MG63 (cell line): Measurements from ENCODE around the gene OSTF1. TPM values are rescaled to one million over a fixed set of nuclear protein-coding genes. Genes with fewer than 3 reads are reported as not detected.

Experiments used
- DNase-seq: peaks from one replicate; pipeline ENCODE4 v3.0.0-alpha.2; 2020
- H3K27me3 ChIP-seq: fragments of 250-450 bp; sonication (Bioruptor Pico); 2 replicates; pipeline ENCODE4 v1.5.1; 2020; ENCODE audit warnings: mild to moderate bottlenecking, moderate library complexity
- H3K36me3 ChIP-seq: fragments of 250-450 bp; sonication (Bioruptor Pico); 2 replicates; pipeline ENCODE4 v1.5.1; 2020; ENCODE audit warnings: mild to moderate bottlenecking, moderate library complexity
- H3K4me3 ChIP-seq: fragments of 250-450 bp; sonication (Bioruptor Pico); 2 replicates; pipeline ENCODE4 v1.5.1; 2020; ENCODE audit warnings: mild to moderate bottlenecking, moderate library complexity
- H3K9me3 ChIP-seq: fragments of 250-450 bp; sonication (Bioruptor Pico); 2 replicates; pipeline ENCODE4 v1.5.1; 2020; ENCODE audit warnings: mild to moderate bottlenecking, moderate library complexity
- total RNA-seq: library from RNA; depleted of rRNA; stranded (reverse); fragments of >200 nt; shearing (Covaris generic); gene quantifications from 2 replicates; pipeline ENCODE4 v1.2.3, GENCODE V29; 2014; ENCODE audit warnings: low replicate concordance; rRNA removed

OSTF1 gene
- total RNA-seq, 1 experiment from 2014 or later, result 18.6 TPM

DNA sequence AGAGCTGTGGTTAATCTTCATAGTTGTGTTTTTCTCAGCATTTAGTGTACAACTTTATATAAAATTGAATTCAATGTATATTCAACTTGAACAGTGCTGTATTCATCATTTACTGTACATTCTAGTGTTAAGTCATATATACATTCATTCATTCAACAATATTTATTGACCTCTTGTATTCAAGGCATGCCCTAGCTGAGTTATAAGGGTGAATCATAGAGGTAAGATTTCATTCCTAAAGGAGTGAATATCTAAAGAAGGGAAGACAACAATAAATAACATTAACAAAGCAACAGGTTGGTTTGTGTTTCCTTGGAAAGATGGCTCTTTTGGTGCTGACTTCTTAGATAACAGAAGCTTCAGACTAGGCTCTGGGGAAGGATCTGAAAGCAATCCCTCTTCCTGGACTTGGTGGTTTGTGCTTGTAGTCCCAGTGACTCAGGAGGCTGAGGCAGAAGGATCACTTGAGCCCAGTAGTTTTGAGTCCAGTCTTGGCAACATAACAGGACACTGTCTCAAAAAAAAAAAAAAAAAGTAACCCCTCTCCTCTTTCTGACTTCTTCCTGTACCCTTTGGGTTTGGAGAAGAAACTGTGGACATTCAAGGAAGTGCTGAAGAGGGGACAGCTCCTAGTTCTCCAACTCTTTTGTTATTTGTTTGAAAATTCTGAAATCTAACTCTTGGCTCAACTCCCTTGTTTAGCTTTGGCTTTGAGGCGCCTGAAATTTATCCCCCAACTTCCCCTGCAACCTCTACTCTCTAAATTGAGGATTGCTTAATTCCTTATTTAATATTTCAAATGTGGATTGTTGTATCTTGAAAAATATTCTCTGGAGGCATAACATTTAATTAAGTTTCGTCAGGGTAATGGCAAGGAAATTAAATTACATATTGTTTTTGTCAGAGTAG, 80.2 kb downstream of the OSTF1 start:
- H3K4me3 ChIP-seq, result no peak overlapping the region

DNA sequence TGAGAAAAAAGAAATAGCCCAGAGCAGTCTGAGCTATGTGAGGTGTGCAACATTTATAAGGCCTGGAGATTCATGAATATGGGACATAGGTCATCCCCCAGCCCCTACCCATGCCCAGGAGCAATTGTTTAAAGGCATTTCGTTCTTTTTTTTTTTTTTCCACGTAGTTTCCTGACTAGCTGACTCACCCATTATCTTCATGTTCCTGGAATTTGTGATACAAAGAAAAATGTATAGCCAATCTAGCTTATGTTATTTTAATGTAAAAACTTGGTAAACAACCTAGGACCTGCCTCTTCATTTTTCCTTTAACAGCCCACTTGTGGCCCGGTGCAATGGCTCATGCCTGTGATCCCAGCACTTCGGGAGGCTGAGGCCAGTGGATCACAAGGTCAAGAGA, 81.3 kb downstream of the OSTF1 start:
- Histone ChIP-seq H3K9me3 (no peaks in the 10 kb centered on the region), H3K27me3 (no peaks in the 10 kb centered on the region), H3K36me3 (no peaks in the 10 kb centered on the region), H3K4me3 (no peak overlapping the region)
- no peak for DNase-seq

More for the DNA sequence above, 80.2 kb downstream of the OSTF1 start:
- H3K36me3 ChIP-seq, result no peaks in the 10 kb centered on the region
- no peak for DNase-seq
- no peaks in the 10 kb centered on the region for H3K27me3 ChIP-seq
- no peaks in the 10 kb centered on the region for H3K9me3 ChIP-seq

DNA sequence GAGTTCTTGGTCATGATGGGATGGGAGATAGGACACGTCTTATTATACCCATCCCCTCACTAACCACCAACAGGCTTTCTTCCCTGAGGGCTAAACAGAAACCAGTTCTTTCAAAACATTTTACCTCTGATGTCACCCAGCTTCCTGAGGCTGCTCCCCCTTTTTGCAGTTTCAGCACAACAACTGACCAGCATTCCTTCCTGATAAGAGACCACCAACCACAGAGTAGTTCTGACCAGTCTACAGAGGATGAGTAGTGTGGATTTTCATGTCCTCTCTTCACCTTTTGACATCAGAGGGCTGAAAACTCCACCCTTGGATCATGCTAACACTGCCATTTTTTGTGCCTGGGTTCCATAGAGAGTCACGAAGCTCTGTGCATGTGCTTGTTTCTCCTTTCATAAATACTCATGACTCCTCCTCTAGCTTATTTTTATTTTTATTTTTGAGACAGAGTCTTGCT, 82.6 kb downstream of the OSTF1 start:
- DNase-seq, result no peak
- H3K9me3 ChIP-seq, result no peaks in the 10 kb centered on the region
- H3K36me3 ChIP-seq, result no peaks in the 10 kb centered on the region
- H3K4me3 ChIP-seq, result no peak overlapping the region
- H3K27me3 ChIP-seq, result no peaks in the 10 kb centered on the region

DNA sequence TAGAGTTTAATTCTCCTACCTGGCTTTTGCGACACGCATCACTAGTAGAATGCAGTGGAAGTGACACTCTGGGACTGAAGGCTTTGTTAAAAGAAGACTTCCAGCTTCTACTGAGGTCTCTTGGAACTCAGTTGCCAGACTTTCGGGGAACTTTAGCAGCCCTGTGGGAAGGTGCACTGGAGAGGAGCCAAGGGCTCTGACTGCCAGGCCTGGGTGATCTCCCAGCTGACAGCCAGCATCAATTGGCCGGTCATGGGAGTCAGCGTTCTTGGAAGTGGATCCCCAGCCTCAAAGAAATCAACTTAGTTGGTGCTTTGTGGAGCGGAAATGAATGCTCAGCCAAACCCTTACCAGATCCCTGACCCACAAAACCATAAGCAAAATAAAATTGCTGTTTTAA, 87.1 kb downstream of the OSTF1 start:
- DNase-seq, result no peak
- no peaks in the 10 kb centered on the region for H3K27me3 ChIP-seq
- H3K4me3 ChIP-seq, result no peak overlapping the region
- H3K9me3 ChIP-seq, result no peaks in the 10 kb centered on the region
- H3K36me3 ChIP-seq, result no peaks in the 10 kb centered on the region

DNA sequence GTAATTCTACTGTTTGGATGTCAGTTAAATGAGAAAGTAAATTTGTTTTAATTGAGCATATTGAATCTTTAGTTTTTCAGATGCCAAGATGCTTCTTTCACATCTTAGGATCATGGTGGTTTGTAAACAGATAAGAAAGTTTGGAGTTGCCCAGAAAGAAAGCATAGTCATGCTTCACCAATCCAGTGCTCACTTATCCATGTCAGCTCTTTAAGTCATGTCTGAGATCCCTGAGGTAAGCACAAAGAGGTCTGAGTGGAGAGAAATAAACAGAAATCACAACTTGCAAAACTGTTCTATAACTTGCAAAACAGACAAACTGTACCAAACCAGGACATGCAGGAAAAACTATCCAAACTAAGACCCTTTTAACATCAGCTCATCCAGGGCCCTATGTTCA, 87.7 kb downstream of the OSTF1 start:
- DNase-seq, result no peak
- Histone ChIP-seq H3K4me3 (no peak overlapping the region), H3K9me3 (no peaks in the 10 kb centered on the region), H3K36me3 (no peaks in the 10 kb centered on the region), H3K27me3 (no peaks in the 10 kb centered on the region)

DNA sequence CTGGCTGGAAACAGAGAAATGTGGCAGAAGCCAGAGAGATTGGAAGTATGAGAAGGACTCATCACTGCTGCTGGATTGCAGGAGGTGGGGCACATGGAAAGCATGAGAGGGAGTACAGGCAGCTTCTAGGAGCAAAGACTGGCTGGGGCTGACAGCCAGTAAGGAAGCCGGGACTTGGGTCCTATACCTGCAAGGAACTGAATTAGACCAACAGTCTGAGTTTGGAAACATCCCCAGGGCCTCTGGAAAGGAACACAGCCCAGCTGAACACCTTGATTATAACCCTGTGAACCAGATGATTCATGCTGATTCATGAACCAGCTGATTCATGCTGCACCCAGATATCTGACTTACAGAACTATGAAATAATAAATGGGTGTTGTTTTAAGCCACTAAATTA, 93.4 kb downstream of the OSTF1 start:
- Histone ChIP-seq H3K4me3 (no peak overlapping the region), H3K36me3 (no peaks in the 10 kb centered on the region), H3K27me3 (no peaks in the 10 kb centered on the region), H3K9me3 (no peaks in the 10 kb centered on the region)
- no peak for DNase-seq

DNA sequence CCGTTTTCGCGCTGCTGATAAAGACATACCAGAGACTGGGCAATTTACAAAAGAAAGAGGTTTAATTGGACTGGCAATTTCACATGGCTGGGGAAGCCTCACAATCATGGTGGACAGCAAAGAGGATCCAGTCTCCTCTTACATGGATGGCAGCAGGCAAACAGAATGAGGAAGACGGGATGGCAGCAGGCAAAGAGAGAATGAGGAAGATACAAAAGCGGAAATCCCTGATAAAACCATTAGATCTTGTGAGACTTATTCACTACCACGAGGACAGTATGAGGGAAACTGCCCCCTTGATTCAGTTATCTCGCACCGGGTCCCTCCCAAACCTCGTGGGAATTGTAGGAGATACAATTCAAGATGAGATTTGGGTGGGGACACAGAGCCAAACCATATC, 95.0 kb downstream of the OSTF1 start:
- no peaks in the 10 kb centered on the region for H3K9me3 ChIP-seq
- no peaks in the 10 kb centered on the region for H3K36me3 ChIP-seq
- DNase-seq, result no peak
- no peaks in the 10 kb centered on the region for H3K27me3 ChIP-seq
- no peak overlapping the region for H3K4me3 ChIP-seq

DNA sequence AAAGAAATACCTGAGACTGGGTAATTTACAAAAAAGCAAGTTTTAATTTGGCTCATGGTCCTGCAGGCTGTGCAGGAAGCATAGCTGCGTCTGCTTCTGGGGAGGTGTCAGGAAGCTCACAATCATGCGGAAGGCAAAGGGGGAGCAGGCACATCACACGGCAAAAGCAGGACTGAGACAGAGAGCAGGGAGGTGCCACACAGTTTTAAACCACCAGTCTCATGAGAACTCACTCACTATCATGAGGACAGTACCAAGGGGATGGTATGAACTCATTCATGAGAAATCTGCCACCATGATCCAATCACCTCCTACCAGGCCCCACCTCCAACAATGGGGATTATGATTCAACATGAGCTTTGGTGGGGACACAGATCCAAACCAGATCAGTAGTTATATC, 96.2 kb downstream of the OSTF1 start:
- H3K36me3 ChIP-seq, result no peaks in the 10 kb centered on the region
- no peak for DNase-seq

DNA sequence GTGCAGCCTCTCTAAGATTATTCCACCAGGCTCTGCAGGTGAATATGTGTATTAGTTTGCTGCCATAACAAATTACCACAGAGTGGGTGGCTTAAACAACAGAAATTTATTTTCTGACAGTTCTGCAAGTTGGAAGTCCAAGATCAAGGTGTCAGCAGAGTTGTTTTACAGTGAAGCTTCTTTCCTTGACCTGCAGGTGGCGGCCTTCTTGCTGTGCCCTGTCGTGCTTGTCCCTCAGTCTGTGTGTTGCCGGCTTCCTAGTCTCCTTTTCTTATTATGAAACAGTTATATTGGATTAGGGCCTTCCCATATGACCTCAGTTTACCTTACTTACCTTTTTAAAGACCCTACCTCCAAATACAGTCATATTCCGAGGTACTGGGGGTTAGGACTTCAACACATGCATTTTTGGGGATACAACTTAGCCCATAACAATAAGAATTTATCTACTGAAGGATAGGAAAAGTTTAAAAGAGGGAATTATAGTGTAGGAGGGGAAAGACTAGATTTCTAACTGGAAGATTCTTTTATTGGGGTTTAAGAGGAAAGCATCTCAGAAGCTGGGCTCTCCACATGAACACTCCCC, 97.4 kb downstream of the OSTF1 start:
- H3K27me3 ChIP-seq, result no peaks in the 10 kb centered on the region
- DNase-seq, result peak; percentile 8
- no peaks in the 10 kb centered on the region for H3K9me3 ChIP-seq
- no peaks in the 10 kb centered on the region for H3K36me3 ChIP-seq
- H3K4me3 ChIP-seq, result no peak overlapping the region

More for the DNA sequence above, 96.2 kb downstream of the OSTF1 start:
- Histone ChIP-seq H3K4me3 (no peak overlapping the region), H3K9me3 (no peaks in the 10 kb centered on the region), H3K27me3 (no peaks in the 10 kb centered on the region)

DNA sequence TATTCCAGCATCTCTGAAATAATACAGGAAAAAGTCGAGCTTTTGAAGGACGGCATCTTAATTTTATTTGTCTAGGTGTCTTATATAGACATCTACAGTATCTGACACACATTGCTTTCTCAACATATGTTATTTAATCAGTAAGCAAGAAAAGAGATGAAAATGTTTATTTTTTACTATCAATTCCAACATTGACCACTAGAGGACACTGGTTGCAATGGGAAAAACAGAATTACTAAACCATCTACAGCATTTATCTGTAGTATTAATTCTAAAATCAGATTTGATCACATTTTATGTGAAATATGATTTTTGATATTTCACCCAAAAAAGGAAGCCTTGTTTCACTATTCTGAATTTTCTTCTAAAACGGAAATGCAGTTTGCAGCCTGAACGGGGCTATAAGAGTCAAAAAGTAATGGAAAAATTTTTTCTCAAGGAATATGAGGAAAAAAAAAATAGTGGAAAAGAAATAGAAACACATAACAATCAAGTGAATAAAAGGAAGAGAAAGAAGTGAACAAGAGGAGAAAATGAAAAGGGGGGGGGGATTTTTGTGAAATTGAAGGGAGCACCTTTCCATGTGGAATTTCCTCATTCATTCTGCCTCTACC, 98.6 kb downstream of the OSTF1 start:
- Histone ChIP-seq H3K27me3 (no peaks in the 10 kb centered on the region), H3K9me3 (no peaks in the 10 kb centered on the region), H3K4me3 (no peak overlapping the region), H3K36me3 (no peaks in the 10 kb centered on the region)
- DNase-seq, result no peak

DNA sequence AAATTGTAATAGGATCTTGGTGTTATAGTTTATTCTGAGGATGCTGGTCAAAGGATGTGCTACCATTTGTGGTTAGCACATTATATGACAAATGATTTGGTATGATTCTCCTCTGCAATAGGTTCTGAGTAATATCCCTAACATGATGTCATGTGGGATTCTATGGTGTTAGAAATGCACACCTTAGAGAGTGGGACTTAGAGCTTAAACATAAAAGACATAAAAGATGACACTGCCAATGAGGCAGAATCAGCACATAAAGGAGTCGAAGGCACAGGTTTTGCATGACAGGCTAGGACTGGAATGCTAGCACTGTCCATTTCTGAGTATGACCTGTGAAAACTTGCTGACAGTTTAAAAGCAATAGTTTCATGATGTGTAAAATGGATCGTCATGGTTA, 100.4 kb downstream of the OSTF1 start:
- H3K9me3 ChIP-seq, result no peaks in the 10 kb centered on the region
- H3K4me3 ChIP-seq, result no peak overlapping the region
- H3K27me3 ChIP-seq, result no peaks in the 10 kb centered on the region
- no peaks in the 10 kb centered on the region for H3K36me3 ChIP-seq
- DNase-seq, result no peak

DNA sequence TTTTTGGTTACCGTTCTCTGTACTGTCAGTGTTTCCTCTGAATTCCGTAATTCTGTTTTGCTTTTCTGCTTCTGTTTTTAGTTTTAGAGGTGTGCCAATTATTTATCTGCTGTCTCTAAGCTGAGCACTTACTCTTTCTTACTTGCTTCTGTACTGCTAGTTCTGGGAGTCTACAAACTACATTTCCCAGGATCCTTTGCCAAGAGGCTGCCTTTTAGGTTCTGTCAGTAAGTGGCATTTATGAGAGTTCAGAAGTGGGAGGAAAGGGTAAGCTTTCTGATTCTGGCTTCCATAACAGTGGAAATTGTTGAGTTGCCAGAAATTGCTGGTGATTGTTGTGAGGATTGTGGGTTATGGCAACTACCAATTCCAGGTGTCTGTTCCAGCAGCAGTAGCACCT, 102.4 kb downstream of the OSTF1 start:
- Histone ChIP-seq H3K9me3 (no peaks in the 10 kb centered on the region), H3K4me3 (no peak overlapping the region), H3K36me3 (no peaks in the 10 kb centered on the region)

More for the DNA sequence above, 102.4 kb downstream of the OSTF1 start:
- DNase-seq, result no peak
- no peaks in the 10 kb centered on the region for H3K27me3 ChIP-seq

Other genes starting within 250 kb of the OSTF1 start
- 0.03 and 0.17 TPM in 2 replicates for gene TRPM6, start 200.6 kb upstream of the OSTF1 start, total RNA-seq
- 6.9 and 9.6 TPM in 2 replicates for gene C9orf40, start 135.6 kb upstream of the OSTF1 start, total RNA-seq
- gene CARNMT1, start 60.2 kb upstream of the OSTF1 start, total RNA-seq, result 8.6 and 19.8 TPM in 2 replicates
- gene NMRK1, start 359 bp upstream of the OSTF1 start, total RNA-seq, result 17.3 and 19.8 TPM in 2 replicates